Sigmoid colon (tissue), 3 donors: ENCODE data around the gene YJEFN3.

Experiments
- CTCF ChIP-seq, 4 experiments: fragments of 450-650 bp in 3 of 4; fragments of 200-600 bp in 1 of 4; IDR thresholded peaks; one replicate each; pipeline ENCODE4 v1.5.1; 2016 to 2019; ENCODE audit warnings: antibody characterized with exemption in 4 of 4, mild to moderate bottlenecking in 3 of 4, moderate library complexity in 2 of 4
- POLR2A ChIP-seq, 2 donors: fragments of 450-650 bp; IDR thresholded peaks; one replicate each; pipeline ENCODE4 v1.6.1; 2016; ENCODE audit warnings: antibody characterized with exemption in 2 of 2, mild to moderate bottlenecking in 2 of 2, moderate library complexity in 2 of 2

- TF ChIP-seq CTCF (IDR thresholded peaks at IDR 0.05): no peak
- no peak for TF ChIP-seq POLR2A (IDR thresholded peaks at IDR 0.05)
These were observed 42.8 kb upstream of the YJEFN3 start for GRCh38 chr19:19485998-19486290.
